ENCODE measurements around the gene AKR1C3.
"Not testable (repeated sequence)": the region's sequence is repeated elsewhere in the genome, so short reads cannot be mapped to it uniquely, and the experiment has no call there.

AKR1C3 gene

DNA sequence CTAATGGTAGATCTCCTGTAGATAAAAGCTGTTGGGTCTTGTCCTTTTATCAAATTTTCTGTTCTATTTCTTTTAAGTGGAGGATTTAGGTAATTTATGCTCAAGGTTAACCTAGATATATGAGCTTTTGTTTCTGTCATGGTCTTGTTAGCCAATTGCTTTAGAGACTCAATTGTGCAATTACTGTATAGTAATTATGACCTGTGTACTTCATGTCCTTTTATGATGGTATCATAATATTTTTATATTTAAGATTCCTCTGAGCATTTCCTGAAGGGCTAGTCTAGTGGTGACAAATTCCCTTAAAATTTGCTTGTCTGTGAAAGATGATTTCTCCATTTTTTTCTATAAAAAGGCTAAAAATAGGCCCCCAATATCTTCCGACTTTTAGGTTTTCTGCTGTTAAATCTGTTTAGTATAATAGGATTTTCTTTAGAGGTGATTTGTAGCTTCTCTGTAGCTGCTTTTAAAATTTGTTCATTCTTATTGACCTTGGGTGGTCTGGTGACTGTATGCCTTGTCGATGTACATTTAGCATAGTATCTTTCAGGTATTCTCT is 5.4 kb upstream of the AKR1C3 start:
- DNase-seq (ENCODE audit: low read depth in 2 of 2) = no peak

DNA sequence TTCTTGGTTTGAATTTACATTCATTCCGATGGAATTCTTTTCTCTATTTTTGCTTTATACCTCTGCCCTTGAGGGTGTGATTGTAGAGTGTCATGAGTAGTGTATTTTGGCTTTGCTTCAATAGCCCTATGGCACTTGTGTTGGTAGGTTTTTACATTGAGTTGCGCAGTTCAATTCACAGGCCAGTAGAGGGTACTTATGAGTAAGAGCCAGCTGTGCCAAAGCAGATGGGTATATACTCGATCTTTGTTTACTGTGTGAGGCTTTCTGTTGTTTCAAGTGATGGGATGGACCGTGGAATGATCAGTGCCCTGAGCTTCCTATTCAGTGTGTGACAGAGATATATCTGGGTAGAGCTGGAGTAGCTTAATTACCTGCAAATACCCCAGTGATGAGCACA is 4.3 kb upstream of the AKR1C3 start:
- DNase-seq (ENCODE audit: low read depth in 2 of 2) = no peak

GRCh38 chr10:5090551-5090950 is 3.7 kb upstream of the AKR1C3 start:
- DNase-seq (ENCODE audit: low read depth in 2 of 2) = no peak

- no peak for DNase-seq (ENCODE audit: low read depth in 2 of 2)
These were observed 3.0 kb upstream of the AKR1C3 start for GRCh38 chr10:5091196-5091595.

DNA sequence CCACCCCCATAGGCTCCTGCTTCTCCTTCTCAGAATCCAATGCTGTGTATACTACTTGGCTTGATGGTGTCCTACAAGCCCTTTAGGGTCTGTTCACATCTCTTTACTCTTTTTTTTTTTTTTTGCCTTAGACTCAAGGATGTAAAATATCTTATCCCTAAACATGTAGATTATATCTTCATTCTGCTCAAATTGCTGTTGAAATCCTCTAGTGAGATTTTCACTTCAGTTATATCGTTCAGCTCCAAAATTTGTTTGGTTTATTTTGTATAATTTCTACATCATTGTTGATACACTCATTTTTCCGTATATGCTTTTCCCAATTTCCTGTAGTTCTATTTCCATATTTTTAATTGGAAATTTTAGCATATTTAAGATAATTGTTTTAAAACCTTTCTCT is 1.8 kb upstream of the AKR1C3 start:
- no peak for DNase-seq (ENCODE audit: low read depth in 2 of 2)

GRCh38 chr10:5092848-5093790 is 1.1 kb upstream of the AKR1C3 start:
- no peak for DNase-seq (ENCODE audit: low read depth in 2 of 2)

- DNase-seq (ENCODE audit: low read depth in 2 of 2) = no peak
These were observed 1.5 kb downstream of the AKR1C3 start for GRCh38 chr10:5095687-5096086.

- DNase-seq (ENCODE audit: low read depth in 2 of 2) = no peak
These were observed 1.9 kb downstream of the AKR1C3 start for GRCh38 chr10:5096108-5096507.

GRCh38 chr10:5102479-5102878 is 8.3 kb downstream of the AKR1C3 start:
- not testable (repeated sequence) for DNase-seq (ENCODE audit: low read depth in 2 of 2)

GRCh38 chr10:5103481-5103880 is 9.3 kb downstream of the AKR1C3 start:
- no peak for DNase-seq (ENCODE audit: low read depth in 2 of 2)

DNA sequence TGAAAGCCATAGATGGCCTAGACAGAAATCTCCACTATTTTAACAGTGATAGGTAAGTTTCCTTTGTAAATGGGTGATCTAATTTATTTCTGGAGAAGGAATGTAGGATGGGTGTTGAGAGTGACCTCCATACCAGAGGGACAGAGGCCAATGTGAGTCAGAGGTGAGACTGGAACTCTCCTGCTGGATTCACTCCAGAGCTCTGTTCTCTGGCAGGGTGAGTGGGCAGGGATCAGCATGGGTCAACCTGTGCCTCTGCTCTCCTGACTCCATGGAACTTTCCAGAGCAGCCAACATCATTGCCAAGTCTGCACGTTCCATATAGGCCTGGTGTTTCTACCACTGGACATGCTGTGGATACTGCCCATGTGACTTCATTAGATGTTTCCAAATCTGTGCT is 11.4 kb downstream of the AKR1C3 start:
- no peak for DNase-seq (ENCODE audit: low read depth in 2 of 2)

DNA sequence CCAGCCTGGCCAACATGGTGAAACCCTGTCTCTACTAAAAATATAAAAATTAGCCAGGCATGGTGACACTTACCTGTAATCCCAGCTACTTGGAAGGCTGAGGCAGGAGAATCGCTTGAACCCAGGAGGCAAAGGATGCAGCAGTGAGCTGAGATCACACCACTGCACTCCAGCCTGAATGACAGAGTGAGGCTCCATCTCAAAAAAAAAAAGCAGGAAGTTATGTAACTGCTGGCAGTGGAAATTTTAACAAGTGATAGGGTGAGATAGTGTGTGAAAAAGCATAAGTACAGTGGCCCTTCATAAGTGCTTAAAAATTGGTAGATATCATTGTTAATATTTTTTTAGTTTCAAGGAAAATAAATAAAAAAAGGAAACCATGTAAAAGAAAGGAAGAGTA is 12.3 kb downstream of the AKR1C3 start:
- no peak for DNase-seq (ENCODE audit: low read depth in 2 of 2)

- DNase-seq (ENCODE audit: low read depth in 2 of 2) = no peak
These were observed 13.8 kb downstream of the AKR1C3 start for GRCh38 chr10:5107860-5108526.

- no peak for DNase-seq (ENCODE audit: low read depth in 2 of 2)
These were observed 14.6 kb downstream of the AKR1C3 start for GRCh38 chr10:5108658-5109416.

GRCh38 chr10:5109861-5110260 is 15.6 kb downstream of the AKR1C3 start:
- not testable (repeated sequence) for DNase-seq (ENCODE audit: low read depth in 2 of 2)

- no peak for DNase-seq (ENCODE audit: low read depth in 2 of 2)
These were observed 22.4 kb downstream of the AKR1C3 start for GRCh38 chr10:5116621-5117020.

GRCh38 chr10:5117026-5117425 is 22.8 kb downstream of the AKR1C3 start:
- no peak for DNase-seq (ENCODE audit: low read depth in 2 of 2)

DNA sequence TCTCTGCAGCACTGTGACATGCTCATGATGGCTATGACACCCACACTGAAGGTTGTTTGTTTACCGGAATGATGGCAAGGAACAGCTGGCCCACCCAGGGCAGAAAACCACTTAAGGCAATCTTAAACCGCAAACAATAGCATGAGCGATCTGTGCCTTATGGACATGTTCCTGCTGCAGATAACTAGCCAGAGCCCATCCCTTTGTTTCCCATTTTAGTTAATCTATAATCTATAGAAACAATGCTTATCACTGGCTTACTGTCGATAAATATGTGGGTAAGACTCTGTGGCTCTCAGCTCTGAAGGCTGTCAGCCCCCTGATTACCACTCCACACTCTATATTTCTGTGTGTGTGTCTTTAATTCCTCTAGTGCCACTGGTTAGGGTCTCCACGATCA is 25.8 kb downstream of the AKR1C3 start:
- not testable (repeated sequence) for DNase-seq (ENCODE audit: low read depth in 2 of 2)

DNA sequence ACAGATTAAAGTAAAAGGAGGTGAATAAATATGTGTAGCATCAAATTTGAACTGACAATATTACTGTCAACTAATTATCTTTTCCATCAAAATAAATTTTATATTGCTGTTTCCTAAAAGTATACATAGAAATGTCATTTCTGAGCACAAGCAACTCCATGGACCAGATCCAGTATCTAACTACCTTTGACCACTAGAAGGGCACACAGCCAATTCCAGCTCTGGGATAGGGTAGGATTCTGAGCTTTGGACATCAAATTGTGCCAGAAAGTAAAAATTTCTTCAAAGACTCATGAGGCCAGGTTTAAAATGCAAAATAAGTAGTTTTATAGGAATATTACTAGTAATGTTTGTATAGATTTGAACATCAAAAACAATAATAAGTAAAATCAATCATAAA is 29.7 kb downstream of the AKR1C3 start:
- DNase-seq (ENCODE audit: low read depth in 2 of 2) = no peak

DNA sequence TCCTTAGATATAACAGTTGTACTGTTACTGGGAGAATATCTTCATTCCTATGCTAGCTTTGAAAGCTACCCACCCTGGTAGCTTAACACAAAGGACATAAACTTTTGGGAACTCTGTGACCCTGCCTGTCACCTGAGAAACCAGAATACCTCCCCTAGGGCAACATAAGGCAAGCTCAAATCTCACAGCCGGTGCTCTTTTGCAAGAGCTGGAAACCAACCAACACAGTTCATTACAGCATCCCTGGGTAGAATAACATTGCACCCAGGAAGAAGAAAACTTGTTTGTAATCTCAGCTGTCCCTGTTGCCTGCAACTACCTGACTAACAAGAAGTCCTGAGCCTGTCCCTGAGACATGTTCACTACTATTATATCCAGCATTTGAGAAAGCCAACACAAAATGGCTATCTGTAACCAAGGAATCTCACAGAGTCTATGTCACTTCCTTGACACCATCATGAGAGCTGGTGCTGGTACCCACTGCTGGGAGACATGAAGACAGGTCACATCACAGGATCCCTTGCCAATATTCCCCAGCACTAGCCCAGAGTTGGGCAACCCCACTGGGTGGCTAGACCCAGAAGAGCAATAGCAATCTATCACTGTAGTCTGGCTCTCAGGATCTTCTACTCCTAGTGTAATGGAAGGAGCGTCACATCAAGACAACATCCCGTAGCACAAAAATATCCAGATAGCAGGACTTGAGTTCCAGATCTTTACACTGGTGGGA is 31.3 kb downstream of the AKR1C3 start:
- no peak for DNase-seq (ENCODE audit: low read depth in 2 of 2)

DNA sequence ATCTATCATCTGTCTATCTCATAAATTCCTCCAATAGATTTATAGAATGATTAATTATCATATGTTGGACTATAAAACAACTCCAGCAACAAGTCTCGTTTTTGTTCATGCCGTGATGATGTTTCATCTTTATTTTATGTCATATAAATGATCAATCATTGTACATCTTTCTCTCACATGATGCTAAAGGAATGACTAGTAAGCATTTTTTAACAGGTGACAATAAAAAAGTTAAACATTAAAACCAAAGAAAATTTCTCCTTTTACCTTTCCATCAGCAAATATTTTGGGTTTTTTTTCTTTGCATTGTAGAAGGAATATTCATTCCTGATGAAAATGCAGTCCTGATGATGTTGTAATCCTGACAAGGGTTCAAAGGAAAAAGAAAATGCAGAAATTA is 41.4 kb downstream of the AKR1C3 start:
- DNase-seq (ENCODE audit: low read depth in 2 of 2) = no peak
